HG03520 (cell line): ENCODE measurements around the gene CAMSAP1.

Experiments used
- ATAC-seq: cut with Tn5 transposase; IDR thresholded peaks from one replicate; pipeline ENCODE4 v1.9.1; 2021; ENCODE audit warnings: mild to moderate bottlenecking, moderate library complexity; ENCODE audit not compliant: unreplicated experiment

CAMSAP1 gene

DNA sequence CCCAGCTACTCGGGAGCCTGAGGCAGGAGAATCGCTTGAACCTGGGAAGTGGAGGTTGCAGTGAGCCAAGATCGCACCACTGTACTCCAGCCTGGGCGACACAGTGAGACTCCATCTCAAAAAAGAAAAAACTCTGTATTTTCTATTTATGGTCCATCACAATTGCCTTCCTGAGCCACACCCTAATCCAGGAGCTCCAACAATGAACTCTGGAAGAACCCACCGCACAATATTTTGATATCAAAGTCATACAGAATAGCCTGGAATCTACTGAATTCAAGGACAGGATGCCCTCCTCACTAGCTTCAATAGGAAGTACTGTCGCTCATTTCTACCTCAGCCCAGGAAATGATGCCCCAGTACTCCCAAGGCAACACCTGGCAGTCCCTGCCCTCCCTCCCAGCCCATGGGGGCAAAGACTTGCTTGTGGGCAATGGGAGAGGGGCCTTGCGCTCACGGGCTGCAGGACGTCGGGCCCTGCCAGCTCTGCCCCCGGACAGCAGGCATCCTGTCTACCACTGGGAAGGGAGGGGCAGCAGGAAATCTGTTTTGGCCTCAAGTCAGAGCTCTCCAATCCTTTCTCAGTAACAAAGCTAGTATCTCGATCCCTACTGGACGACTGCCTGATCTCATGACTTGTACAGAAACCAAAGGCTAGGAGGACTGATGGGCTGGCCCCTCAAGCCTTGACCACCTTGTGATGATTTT lies 34.1 kb upstream of the CAMSAP1 start:
- ATAC-seq: no peak

DNA sequence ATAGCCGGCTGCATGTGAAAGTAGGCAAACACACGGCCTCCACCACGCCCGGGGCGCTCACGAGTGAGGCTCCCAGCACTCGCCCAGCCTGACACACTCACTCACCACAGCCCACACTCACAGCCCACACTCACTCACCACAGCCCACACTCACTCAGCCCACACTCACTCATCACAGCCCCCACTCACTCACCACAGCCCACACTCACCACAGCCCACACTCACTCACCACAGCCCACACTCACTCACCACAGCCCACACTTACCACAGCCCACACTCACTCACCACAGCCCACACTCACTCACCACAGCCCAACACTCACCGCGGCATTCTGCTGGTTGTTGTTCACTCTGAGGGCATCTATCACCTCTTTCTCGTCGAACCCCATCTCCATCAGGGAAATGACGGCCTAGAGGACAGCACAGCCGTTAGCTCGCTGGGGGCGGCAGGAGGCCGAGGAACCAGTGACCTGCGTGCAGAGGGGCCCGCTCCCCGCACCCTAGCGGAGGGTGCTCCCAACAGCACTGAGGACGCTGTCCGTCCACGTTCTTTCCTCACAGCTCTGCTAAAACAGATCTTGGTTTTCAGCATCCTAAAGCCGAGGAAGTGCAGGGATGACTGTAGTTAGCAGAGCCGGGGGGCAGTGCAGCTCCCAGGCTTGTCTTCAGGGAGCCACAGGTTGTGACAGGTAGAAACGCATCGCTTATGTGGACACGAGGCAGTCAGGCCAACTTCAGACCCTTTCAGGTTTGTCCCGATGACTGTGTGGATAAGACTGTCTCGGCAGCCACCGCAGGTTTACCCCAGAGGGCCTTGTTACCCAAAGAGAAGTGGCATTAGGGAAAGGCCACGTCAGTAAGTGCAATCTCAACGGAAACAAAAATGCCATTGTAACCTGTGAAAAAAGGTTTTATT lies 32.3 kb upstream of the CAMSAP1 start:
- ATAC-seq: no peak

DNA sequence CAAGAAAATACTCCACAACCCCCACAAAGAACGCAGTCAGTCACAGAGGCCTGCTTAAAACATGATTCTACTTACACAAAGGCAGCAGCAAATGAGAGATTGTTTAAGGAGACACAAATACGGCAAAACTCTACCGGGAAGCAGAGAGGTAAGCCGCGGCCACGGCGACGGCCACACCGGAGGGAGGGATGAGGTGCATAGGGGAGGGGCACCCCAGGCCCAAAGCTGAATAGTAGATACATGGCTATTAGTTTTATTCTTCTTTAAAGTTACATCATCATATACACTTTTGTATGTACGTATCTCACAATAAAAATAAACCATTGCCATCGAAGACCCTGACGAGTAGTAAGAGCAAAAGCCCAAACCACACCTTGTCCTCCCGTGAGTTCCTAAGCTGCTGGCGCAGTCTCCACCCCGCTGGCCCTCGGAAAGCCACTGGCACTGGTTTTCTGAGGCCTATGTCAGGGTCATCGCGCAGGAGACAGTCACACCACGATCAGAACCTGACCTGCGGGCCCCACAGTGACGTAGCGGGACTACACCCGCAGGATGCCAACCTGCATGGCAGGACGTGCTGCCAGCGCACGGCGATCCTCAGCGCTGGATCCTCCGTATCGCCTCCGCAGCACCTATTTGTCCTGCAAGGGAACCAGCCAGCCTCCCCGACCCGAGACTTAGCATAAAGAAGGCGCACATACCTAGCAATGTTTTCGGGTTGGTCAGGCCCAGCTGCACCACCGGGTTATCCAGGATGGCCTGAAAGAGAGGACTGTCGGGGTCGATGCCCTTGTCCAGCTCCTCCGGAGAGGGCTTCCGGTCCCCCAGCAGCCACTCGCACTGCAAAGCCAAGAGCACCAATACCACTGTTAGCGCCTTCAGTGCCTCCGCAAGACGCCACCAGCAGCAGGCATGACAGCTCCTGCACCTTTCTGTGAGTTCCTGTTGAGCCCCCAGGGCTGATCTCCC lies 30.5 kb upstream of the CAMSAP1 start:
- ATAC-seq: no peak

DNA sequence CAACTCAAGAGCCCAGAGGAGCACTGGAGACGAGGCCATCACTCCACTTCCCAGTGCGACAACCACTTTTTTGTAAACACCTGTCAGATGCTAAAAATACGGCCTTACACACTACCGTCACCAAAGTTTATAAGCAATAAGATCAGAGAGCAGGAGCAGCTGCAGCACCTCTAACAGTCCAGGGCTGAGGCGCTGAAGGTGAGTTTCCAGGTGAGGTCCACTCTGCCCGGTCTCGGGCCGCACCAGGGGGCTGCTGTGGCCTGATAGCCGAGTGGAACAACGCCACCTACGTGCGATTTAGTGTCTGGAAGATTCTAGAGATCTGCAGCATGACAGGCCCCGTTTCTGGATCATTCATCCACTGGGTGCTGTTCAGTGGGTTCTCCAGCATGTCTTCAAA lies 25.8 kb upstream of the CAMSAP1 start:
- ATAC-seq: no peak

DNA sequence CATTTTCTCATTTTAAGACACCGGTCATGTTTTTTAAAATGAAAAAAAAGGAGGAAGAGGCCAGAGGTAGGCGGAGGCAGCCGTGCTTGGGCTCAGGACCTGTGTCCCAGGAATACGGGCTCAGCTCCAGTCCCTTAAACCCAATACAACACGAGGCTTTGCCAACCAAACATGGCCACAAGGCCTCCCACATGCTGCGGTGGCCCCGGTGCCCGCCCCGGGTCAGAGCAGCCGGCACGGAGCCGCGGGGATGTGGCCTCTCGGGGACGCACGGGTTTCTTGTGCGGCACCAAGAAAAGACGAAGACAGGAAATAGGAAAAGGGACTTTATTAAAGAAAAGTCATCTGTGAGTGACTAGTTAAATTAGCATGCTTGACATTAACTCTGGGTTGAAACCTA lies 25.3 kb upstream of the CAMSAP1 start:
- no peak for ATAC-seq

DNA sequence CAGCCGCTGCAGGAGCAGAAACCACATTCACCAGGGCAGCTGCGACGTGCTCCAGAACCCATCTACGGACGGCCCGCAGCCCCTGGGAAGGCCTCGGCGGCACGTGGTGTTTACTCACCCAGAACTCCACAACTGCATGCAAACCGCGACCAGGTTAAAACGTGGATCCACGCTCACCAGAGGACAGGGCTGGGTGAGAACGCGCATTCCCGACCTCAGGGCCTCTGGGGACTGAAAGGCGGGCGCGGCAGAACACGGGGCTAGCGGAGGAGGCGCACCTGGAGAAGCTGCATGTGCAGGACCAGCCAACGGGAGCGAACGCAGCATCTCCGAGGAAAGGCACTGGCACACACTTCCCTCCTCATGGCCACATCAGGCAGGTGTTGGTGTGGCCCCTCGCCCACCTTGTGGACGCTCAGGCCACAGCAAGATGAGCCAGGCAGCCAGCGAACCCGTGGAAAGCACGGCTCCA lies 24.0 kb upstream of the CAMSAP1 start:
- ATAC-seq: no peak

DNA sequence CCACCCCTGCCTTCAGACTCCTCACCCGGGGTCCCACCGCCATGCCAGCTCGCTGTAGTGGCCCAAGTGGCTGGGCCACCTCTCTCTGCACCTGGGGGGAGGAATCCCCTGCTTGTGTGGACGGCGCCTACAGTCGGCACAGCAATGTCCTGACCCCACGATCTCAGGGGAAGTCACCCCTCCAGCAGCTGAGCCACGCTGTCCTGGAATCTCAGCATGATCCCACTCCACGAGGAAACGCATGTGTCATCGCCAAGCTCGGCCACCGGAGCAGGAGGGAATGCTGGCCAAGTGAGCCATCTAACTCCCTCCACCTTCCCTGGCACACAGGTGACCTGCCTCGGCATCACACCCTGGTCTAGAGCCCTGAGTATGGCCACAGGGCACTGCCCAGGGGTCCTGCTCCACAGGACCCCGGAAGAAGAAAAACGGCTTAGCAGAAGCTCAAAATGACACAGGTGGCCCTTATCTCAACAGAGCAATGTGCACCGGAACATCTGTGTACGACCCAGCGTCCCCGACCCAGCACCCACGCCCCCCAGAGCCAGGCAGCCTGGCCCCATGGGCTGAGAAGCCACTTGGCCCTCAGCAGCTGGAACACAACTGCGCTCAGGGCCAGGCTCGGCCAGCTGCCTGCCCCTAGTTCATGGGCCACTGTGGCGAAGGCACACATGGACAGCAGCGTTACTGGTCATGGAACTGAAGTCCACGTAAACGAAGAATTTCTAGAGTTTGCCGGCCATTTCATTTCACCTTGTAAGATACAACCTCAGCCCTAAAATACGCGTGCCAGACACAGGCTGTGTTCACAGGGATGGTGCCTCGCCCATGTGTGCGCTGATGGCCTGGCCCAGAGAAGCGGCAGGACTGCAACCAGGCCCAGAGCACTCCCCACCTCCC lies 23.4 kb upstream of the CAMSAP1 start:
- ATAC-seq: no peak

DNA sequence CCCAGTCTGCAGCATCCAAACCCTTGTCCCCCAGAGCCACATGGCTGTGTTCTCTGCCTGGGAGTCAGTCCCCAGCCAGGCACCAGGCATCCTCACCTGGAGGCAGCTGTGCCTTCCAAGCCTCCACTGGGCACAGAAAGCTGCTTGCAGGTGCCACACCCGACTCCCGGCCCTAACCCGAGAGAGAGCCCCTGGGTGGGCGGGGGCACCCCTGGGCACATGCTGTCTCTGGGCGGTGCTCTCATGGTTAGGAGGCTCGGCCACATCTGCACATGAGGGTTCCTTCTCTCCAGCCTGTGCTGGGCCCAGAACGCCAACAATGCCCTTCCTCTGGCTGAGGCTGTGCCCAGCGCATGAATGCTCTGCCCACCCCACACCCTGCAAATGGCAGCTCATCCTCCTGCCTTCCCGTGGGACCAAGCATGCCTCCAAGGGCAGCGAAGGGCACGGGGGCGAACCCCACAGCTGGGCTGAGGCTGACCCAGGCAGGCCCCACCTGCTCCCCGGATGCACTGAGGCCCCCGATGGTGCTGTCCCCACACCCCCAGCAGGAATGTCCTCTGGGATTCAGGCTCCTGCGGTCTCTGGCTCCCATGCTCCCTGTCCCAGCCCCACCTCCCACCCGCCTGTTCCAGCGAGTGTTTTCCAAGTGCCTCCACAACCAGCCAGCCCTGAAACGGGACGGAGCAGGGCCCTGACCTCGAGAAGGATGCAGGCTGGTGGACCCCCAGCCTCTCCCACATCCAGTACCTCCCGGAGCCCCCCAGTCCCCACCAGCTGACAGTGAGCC lies 22.5 kb upstream of the CAMSAP1 start:
- no peak for ATAC-seq

DNA sequence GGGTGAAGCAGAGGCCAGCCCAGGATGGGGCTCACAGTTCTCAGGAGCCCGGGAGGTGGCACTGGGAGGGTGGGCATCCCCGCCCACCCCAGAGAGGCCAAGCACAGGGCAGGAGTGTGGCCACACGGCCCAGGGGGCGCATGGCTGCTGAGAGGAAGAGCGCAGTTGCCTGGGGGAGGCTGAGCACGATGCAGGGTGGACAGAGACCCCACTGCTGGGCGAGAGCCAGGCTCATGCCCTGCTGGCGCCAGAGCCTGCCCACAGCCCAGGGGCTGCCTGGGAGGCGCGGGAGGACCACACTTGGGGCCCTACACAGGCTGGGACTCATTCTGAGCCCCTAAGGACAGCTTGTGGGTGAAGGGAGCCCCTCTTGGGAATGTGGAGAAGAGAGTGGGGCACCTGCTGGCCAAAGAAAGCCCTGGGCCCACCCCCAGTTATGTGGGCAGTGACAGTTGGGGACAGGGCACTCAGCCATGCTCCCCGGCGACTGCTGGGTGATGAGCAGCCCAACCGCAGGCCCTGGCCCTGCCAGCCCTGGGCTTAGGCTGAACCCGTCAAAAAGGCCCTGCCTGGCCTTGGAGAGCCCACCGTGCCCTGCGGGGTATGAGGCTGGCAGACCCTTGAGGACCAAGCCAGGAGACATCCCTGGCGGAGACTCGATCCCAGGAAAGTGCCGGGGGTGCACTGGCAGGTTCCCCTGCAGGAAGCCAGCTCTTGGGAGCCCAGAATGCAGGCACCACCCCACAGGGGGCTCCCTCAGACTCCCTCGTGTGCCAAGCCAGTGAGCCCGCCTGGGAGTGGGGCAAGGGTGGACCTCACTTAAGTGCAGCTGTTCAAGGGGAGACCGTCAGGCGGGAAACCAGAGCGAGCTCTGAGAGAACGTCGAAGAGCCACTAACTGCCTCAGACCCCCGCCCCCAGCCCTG lies 21.6 kb upstream of the CAMSAP1 start:
- no peak for ATAC-seq

DNA sequence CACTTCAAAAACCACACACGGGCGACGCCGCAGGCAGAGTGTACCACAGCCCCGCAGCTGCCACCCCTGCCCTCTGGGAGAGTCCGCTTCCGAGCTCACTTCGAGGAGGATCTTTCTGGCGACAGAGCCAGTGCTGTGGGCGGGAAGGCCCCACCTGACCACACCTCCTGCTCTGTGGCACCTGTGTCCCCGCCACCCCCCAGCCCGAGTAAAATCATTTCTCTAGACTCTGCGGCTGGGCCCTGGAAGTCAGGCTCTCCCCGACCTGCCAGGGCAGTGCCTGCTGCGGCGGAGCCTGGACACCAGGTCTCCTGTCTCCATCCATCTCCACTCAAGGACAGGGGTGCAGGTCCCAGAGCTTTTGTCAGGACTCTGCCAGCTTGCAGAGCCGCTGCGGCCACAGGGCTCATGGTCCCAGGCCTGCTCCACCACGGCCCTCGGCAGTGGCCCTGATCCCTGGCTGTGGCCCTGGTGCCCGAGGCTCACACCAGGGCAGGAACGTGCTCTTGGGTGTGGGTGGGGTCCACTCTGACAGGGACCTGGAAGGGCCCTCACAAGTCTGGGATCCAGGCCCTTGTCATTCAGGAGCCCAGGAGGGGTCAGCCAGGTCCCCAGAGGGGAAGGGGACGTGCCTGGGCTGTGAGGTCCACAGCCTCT lies 20.9 kb upstream of the CAMSAP1 start:
- ATAC-seq: no peak

DNA sequence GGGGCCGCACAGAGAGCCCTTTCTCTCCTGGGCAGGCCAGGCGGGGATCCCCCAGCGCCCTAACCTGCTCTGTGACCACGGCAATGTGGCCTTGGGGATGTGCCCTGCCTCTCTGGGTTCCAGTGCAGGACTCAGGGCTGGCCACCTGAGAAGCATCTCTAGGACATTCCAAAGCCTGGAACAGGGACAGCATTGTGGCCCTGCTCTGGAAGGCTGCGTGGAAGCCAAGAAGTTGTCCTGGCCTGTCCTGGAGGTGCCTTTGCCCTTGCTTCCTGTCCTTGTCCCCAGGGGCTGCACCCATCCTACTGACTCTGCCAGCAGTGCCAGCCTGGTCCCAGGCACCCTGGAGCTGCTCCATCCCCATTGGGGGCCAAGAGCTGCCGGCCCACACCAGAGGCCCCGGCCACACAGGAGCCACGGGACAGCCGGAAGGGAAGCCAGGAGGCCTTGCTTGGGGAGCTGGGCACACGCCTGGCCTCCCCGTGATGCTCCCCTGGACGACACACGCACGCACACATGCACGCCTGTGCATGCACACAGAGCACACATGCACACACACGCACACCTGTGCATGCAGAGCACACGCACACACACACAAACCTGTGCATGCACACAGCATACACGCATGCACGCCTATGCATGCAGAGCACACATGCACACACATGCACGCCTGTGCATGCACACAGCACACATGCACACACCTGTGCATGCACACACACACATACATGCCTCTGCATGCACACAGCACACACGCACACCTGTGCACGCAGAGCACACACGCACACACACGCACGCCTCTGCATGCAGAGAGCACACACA lies 20.1 kb upstream of the CAMSAP1 start:
- ATAC-seq: no peak

DNA sequence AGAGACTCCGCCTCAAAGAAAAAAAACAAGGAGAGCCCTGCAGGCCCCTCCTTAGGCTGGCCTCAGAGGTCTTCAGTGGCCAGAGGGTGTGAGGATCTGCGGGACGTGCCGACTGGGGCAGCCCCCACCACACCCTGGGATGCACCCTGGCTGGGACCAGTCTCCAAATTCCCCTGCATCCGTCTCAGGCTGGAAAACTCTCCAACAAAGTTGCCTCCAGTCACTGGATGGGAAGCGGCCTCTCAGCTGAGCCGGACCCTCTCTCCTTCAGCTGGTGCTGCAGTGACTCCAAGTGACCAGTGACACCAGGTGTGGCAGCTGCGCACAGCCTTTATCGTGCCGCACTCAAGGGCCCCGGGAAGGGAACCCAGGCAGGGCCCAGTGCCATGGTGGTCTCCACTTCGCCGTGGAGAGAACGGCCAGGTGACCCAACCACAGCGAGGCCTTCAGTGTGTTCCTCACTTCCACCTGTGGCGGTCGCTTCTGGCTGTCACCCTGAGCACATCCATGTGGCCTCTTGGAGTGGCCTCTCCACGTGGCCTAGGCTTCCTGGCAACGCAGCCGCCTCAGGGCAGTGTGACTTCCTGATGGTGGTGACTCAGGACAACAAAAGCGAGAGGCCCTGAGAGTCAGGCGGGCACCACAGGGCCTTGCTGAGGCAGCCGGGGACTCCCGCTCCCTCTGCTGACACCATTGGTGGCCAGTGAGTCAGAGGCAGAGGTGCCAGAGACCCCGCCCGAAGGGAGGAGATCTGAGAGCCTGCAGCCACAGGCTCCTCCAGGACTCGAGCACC lies 19.3 kb upstream of the CAMSAP1 start:
- no peak for ATAC-seq

DNA sequence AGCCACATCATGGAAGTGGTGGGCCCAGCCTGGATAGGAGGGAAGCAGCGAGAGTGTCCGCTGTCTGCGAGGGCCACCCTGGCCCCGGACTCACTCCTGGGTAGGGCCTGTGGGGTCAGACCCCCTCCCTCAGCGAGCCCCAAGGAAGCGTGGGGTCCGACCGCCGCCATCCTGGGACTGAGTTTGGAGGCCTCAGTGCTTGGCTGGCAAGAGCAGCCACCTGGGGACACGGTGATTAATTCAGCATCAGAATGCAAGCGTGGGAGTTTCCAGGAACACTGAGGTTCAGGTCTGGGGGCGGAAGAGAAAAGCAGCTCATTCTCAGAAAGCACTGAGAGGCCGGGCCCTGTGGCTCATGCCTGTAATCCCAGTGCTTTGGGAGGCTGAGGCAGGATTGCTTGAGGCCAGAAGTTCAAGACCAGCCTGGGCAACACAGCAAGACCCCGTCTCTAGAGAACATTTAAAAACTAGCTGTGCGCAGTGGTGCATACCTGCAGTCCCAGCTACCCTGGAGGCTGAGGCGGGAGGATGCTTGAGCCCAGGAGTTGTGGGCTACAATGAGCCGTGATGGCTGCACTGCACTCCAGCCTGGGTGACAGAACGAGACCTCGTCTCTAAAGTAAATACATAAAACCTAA lies 18.3 kb upstream of the CAMSAP1 start:
- no peak for ATAC-seq

DNA sequence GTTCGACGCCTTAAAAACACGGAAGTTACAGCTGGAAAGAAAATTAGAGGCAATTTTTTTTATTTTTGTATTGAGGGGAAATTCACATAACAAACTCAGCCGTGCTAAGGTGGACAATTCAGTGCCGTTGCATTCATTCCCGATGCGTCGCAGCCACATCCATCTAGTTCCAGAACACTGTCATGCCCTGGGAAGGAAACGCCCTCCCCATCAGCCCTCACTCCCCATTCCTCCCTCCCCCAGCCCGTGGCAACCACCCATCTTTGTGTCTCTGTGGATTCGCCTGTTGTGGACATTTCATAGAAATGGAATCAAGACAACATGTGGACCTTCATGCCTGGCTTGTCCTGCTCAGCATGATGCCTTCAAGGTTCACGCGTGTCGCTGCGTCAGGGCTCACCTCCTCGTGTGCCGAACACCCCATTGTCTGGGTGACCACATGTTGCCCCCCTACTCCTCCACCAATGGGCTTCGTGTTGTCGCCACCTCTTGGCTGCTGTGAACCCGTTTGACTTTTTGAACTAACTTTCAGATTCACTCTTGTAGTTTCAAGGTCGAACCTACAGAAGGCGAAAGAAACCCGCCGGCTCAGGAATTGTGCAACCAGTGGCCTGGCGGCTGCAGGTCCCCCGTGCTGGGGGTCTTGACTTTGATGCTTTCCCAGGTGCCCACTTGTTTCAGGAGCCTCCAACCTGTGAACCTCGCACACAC lies 17.4 kb upstream of the CAMSAP1 start:
- ATAC-seq: no peak

DNA sequence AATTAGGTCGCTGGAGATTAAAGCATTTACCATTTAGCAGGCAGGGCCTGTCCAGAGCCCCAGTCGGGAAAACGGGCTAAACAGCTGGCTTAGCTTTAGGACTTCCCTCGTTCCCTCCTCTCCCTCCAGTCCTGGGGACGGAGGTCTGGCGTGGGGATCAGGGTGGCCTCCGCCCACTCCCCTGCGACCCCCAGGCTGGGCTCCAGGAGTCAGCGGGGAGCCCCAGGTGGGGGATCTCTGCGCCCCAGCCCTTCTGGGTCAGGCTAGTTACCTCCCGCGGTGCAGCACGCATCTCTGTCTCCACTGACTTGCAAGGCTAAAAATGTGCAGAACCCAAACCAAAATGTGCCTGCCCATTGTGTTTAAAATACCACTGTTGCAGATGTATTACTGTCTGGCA lies 16.2 kb upstream of the CAMSAP1 start:
- no peak for ATAC-seq
